ENCODE data around the gene EML5. TPM values are rescaled to one million over a fixed set of nuclear protein-coding genes. Genes with fewer than 3 reads are reported as not detected.

Gene EML5
- total RNA-seq, 1 donor from 2014 or later, result not detected

DNA sequence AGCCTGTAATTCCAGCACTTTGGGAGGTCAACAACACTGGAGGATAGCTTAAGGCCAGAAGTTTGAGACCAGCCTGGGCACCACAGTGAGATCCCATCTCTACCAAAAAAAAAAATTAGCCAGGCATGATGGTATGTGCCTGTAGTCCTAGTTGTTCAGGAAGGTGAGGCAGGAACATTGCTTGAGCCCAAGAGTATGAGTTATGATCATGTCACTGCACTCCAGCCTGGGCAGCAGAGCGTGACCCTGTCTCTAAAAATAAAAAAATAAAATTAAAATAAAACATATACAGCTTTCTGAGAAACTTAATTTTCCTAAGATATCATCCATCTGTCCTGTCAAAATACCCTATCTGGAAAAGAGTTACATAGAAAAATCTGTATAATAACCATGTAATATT, 38.9 kb downstream of the EML5 start:
- no peak overlapping the region for H3K27ac Mint-ChIP-seq (ENCODE audit: unreplicated experiment)
- H3K9me3 Mint-ChIP-seq (ENCODE audit: low read depth), result no peaks in the 10 kb centered on the region
- peaks cover 38% of the 10 kb centered on the region for H3K27me3 Mint-ChIP-seq (ENCODE audit: low read depth)
- DNase-seq (ENCODE audit: low spot score), result no peak
- peaks cover 2% of the 10 kb centered on the region for H3K36me3 Mint-ChIP-seq (ENCODE audit: low read depth)
- TF ChIP-seq, protein P1, sequence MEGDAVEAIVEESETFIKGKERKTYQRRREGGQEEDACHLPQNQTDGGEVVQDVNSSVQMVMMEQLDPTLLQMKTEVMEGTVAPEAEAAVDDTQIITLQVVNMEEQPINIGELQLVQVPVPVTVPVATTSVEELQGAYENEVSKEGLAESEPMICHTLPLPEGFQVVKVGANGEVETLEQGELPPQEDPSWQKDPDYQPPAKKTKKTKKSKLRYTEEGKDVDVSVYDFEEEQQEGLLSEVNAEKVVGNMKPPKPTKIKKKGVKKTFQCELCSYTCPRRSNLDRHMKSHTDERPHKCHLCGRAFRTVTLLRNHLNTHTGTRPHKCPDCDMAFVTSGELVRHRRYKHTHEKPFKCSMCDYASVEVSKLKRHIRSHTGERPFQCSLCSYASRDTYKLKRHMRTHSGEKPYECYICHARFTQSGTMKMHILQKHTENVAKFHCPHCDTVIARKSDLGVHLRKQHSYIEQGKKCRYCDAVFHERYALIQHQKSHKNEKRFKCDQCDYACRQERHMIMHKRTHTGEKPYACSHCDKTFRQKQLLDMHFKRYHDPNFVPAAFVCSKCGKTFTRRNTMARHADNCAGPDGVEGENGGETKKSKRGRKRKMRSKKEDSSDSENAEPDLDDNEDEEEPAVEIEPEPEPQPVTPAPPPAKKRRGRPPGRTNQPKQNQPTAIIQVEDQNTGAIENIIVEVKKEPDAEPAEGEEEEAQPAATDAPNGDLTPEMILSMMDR (IDR thresholded peaks at IDR 0.05), result no peak
- H3K4me1 Mint-ChIP-seq (ENCODE audit: low read depth), result no peaks in the 10 kb centered on the region
- no peak overlapping the region for H3K4me3 Mint-ChIP-seq (ENCODE audit: unreplicated experiment)

DNA sequence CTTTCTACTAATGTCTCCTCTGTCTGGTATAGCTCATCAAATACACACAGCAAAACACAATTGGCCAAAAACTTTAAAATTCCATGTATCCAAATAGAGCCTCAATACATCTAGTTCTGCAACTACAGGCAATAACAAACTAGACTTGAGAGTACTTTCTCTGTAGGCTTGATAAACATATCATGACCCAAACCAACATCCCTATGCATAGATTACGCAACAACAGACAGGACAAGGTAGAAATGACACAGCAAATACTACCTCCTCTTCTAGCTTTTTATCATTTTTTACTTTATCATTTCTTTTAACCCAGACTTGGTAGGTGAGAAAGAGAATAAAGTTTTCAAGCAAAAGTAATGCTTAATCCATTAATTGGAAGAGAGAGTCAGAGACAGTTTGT, 41.8 kb downstream of the EML5 start:
- H3K9me3 Mint-ChIP-seq (ENCODE audit: low read depth), result no peaks in the 10 kb centered on the region
- DNase-seq (ENCODE audit: low spot score), result no peak
- peaks cover 36% of the 10 kb centered on the region for H3K27me3 Mint-ChIP-seq (ENCODE audit: low read depth)
- TF ChIP-seq, protein P1 (IDR thresholded peaks at IDR 0.05), result no peak
- peaks cover under 1% of the 10 kb centered on the region for H3K36me3 Mint-ChIP-seq (ENCODE audit: low read depth)
- H3K27ac Mint-ChIP-seq (ENCODE audit: unreplicated experiment), result no peak overlapping the region
- H3K4me1 Mint-ChIP-seq (ENCODE audit: low read depth), result no peaks in the 10 kb centered on the region
- H3K4me3 Mint-ChIP-seq (ENCODE audit: unreplicated experiment), result no peak overlapping the region

DNA sequence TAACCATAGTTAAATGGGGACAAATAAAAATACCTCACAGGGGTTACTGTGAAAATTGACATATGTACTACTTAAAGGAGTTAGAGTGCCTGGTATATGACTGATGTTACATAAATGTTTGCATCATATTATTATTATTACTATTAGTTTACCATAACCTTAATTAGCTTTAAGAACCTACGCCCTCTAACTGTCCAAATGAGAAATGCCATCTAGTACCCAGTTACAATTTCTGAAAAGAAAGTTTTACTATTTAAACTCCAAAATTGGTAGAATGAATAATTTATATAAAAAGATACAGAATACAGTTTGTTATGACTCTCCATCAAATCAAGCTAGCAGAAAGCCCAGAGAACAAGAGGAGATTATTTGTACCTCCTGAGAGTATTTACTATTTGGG, 42.3 kb downstream of the EML5 start:
- H3K9me3 Mint-ChIP-seq (ENCODE audit: low read depth), result no peaks in the 10 kb centered on the region
- DNase-seq (ENCODE audit: low spot score), result no peak
- no peak overlapping the region for H3K27ac Mint-ChIP-seq (ENCODE audit: unreplicated experiment)
- H3K4me3 Mint-ChIP-seq (ENCODE audit: unreplicated experiment), result no peak overlapping the region
- TF ChIP-seq, protein P1 (IDR thresholded peaks at IDR 0.05), result peak; percentile 28
- H3K4me1 Mint-ChIP-seq (ENCODE audit: low read depth), result no peaks in the 10 kb centered on the region
- H3K27me3 Mint-ChIP-seq (ENCODE audit: low read depth), result peaks cover 32% of the 10 kb centered on the region
- H3K36me3 Mint-ChIP-seq (ENCODE audit: low read depth), result no peaks in the 10 kb centered on the region

DNA sequence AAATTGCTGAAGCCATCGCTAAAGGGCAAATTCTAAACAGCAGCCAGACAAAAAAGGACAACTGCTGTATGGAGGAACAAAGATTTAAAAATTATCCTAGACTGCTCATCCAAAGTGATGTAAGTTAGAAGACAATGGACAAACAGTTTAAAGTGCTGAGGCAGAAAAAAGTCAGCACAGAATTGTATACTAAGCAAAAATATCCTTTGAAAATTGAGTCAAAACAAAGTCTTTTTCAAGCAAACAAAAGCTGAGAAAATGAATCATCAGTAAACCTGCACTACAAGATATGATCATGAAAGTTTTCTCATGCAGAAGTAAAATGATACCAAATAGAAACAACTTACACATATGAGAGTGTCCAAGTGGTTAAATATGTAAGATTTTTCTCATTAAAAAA, 43.6 kb downstream of the EML5 start:
- Mint-ChIP-seq H3K4me3 (ENCODE audit: unreplicated experiment) (no peak overlapping the region), H3K9me3 (ENCODE audit: low read depth) (no peaks in the 10 kb centered on the region), H3K27ac (ENCODE audit: unreplicated experiment) (no peak overlapping the region), H3K27me3 (ENCODE audit: low read depth) (peaks cover 31% of the 10 kb centered on the region), H3K36me3 (ENCODE audit: low read depth) (no peaks in the 10 kb centered on the region), H3K4me1 (ENCODE audit: low read depth) (no peaks in the 10 kb centered on the region)
- TF ChIP-seq, protein P1 (IDR thresholded peaks at IDR 0.05), result no peak
- no peak for DNase-seq (ENCODE audit: low spot score)

DNA sequence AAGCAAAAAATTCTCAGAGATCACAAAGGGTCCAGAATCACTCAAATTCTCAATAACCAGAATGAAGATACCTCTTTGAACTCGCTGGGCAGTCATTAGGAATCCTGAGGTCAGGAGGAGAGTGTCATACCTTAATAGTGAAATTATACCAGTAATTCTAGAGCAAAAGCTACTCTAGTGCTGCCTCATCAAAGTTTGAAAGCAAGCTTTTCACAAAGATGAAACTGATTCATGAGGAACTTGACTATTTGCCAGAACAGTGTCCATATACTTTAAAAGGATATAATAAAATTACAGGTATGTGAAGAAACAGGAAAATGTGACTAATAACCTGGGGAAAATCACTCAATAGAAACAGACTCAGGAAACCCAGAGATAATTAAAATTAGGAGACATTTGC, 44.5 kb downstream of the EML5 start:
- Mint-ChIP-seq H3K4me1 (ENCODE audit: low read depth) (no peaks in the 10 kb centered on the region), H3K36me3 (ENCODE audit: low read depth) (no peaks in the 10 kb centered on the region), H3K9me3 (ENCODE audit: low read depth) (no peaks in the 10 kb centered on the region), H3K4me3 (ENCODE audit: unreplicated experiment) (no peak overlapping the region), H3K27ac (ENCODE audit: unreplicated experiment) (no peak overlapping the region), H3K27me3 (ENCODE audit: low read depth) (peaks cover 31% of the 10 kb centered on the region)
- no peak for DNase-seq (ENCODE audit: low spot score)
- TF ChIP-seq, protein P1 (IDR thresholded peaks at IDR 0.05), result no peak

Measured in chondrocyte (in vitro differentiated cells).